G401 (cell line): ENCODE measurements around the gene PSPC1. TPM values are rescaled to one million over a fixed set of nuclear protein-coding genes. Genes with fewer than 3 reads are reported as not detected.

ENCODE experiments used
- DNase-seq: peaks from one replicate; pipeline ENCODE4 v3.0.0-alpha.2; 2015; ENCODE audit warnings: low spot score
- in situ Hi-C: cut with HindIII; loops from 2 replicates; pipeline ENCODE4 v1.10.0; 2016; ENCODE audit warnings: low sequenced_read_pairs, mixed read lengths
- total RNA-seq: library from RNA; depleted of rRNA; stranded (reverse); fragments of >200 nt; shearing (Covaris generic); gene quantifications from 2 replicates; pipeline ENCODE4 v1.2.3, GENCODE V29; 2014; rRNA removed

PSPC1 gene
- total RNA-seq, 1 experiment from 2014 or later: 111 TPM

DNA sequence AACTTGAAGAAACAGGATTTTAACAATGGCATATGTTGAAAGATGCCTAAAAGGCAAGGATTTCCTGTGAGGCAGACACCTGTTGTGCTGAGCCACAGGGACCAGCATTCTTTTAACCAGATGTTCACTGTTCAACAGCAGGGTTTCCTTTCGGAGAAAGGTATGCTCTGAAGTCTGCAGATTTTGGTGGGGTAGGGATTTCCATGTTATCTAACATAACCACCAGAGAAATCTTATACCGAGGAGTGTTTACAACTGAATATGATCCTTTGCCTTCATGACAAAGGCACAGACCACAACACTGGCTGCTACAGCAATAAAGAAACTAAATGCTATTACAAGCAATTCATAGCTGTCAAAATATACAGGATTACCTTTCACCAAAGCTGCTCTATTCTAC lies 101.2 kb downstream of the PSPC1 start:
- in situ Hi-C loops: no loop called here

DNA sequence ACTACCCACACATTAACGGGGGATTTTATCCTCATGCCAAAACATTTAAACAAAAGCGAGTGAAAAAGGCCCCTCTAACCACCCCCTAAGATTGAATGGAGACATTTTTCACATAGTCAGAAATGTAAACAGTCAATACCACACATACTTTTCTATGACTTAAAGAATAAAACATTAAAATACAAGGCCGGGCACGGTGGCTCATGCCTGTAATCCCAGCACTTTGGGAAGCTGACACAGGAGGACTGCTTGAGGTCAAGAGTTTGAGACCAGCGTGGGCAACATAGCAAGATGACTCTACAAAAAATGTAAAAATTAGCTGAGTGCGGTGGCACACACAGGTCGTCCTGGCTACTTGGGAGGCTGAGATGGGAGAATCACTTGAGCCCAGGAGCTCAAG lies 102.0 kb downstream of the PSPC1 start:
- in situ Hi-C loops: no loop called here

More for the DNA sequence above, 101.2 kb downstream of the PSPC1 start:
- DNase-seq: no peak

DNA sequence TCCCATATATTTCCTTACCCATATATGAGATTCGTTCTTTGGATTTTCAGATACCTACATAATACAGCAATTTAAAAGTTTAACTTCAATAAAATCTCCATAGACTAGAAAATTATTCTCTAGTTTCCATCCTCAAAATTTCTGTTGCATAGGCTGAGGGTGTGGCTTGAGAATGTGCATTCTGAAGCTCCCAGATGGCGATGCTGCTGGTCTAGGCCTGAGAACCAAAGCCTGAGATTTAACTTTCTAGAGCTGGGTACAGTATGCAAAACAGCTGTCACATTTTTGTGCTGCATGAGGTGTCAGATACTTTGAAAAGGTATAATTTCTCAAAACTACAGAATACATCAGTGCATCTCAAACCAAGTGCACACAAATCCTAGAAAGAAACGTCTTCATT lies 106.6 kb downstream of the PSPC1 start:
- in situ Hi-C loops: no loop called here
- no peak for DNase-seq

More for the DNA sequence above, 102.0 kb downstream of the PSPC1 start:
- no peak for DNase-seq

DNA sequence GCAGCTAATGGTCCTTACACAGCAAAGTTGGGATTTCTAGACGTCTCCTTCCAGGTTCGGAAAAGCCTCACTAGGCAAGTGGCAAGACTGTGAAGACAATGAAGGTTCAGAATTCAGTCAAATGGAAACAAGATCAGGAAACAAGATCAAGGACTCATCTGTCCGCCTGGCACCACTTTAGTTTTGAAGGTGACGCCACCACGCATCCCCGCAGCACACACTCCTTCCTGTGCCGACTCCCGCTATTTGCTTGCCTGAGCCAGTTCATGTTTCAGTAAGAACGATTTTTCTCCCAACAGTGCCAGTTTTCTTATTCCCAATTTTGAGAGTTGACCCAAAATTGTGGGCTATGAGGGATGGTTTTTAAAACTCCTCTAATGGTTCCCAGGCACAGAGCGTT lies 107.8 kb downstream of the PSPC1 start:
- in situ Hi-C loops: no loop called here
- no peak for DNase-seq

DNA sequence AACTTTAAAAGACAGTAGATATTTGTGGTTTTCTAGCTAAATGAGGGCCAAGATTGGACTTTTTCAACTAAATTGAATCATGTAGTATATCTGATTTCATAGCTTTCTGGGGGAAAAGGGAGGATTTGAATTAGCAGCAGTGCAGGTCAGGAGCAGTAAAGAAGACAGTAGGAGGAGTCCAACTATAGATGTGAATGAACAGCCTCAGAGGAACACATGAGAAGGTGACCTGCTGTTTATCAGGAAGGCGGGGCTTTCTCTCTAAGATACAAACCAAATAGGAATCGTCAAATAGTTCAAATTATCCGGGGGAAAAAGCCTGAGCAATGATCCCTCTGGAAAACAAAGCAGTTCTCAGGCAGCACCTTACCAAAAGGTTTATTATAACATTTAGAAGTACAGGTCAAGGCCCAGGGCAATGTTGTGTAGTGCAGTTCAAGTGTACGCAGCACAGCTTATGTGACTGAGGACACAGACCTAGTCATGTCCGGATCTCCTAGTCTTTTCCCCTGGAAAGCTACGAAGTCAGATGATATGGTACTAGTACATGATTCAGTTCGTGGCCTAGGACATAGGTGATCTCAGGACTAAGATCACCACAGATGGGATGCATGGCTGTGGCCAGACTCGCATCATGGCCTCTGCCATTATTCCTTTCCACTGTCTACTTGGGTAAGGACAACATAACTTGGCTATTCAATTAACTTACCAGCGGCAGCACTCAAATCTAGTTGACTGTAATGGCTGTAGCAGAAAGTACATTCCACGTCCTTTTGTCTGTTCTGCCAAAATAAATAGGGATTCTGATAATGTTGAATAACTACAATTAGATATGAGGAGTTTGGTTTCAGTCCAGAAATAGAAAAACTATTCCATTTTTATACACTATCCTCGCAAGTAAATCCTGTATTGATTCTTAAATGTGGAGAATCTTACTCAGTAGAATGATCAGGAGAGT lies 109.0 kb downstream of the PSPC1 start:
- in situ Hi-C loops: no loop called here
- no peak for DNase-seq

DNA sequence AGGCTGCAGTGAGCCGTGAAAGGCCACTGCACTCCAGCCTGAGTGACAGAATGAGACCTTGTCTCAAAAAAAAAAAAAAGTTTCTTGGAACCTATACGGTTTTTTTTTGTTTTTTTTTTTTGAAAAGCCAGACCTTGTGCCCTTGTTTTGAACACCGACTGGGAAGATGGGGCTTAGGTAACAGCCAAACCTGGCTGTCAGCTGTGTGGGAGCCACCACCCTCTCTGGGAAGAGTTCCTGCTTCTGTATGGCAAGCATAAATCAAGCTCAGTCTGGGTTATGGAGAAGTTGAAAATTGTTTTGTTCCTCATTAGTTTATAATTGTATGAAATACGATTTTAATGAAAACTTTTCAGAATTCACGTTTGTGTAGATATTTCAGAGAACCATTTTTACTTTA lies 109.8 kb downstream of the PSPC1 start:
- DNase-seq: no peak
- in situ Hi-C loops: no loop called here

DNA sequence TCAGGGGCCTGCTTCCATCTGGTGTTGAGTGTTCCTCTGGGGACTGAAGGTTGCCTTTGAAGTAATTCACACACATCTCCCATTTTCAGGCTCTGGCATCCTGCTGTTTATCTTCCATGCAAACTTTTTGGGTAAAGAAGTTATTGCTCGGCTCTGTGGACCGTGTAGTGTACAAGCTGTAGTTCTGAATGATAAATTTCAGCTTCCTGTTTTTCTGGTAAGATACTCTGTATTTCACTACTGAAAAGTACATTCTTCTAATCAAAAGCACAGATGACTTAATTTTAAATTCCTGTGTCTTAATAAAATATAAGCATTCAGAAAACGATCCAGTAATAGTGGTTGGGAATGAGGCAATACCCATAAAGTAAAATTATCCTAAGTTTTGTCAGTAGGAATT lies 112.6 kb downstream of the PSPC1 start:
- in situ Hi-C loops: no loop called here
- DNase-seq: no peak

DNA sequence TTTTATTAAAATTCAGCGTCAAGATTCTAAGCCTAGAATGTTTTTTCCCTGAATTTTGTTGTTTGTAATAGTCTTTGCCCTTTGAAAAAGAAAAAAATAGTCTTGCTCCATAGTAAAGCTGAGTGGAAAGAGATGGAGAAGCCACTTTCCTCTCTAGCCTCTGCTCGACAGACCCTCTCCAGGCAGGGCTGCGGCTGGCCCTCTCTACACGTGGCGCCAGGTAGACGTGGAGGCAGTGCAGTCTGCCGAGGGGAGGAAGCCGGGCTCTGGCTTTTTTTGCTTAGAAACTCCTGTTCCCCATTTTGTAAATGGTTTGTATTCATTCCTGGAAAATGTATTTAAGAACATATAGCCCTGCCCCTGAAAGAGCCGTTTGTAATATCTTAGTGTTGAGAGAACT lies 114.0 kb downstream of the PSPC1 start:
- no peak for DNase-seq
- in situ Hi-C loops: no loop called here

DNA sequence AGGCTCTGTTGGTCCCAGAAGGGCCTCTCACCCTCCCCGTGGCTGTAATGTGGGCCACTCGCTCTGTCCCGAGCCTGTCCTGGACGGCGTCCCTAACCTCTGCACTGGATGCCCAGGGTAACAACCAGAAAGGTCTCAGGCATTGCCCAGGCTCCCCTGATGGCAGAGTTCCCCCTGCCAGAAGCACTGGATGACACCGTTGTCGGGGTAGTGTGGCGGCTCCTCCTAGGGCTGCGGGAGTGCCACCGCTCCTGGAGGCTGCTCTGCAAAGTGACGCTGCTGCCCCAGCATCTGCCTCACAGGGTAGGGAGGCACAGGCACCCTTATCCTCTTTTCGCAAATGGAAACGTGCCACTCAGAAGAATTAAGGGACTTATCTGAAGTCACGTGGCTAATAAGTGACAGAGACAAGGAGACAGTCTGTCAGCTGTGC lies 117.3 kb downstream of the PSPC1 start:
- in situ Hi-C loops: no loop called here
- no peak for DNase-seq

DNA sequence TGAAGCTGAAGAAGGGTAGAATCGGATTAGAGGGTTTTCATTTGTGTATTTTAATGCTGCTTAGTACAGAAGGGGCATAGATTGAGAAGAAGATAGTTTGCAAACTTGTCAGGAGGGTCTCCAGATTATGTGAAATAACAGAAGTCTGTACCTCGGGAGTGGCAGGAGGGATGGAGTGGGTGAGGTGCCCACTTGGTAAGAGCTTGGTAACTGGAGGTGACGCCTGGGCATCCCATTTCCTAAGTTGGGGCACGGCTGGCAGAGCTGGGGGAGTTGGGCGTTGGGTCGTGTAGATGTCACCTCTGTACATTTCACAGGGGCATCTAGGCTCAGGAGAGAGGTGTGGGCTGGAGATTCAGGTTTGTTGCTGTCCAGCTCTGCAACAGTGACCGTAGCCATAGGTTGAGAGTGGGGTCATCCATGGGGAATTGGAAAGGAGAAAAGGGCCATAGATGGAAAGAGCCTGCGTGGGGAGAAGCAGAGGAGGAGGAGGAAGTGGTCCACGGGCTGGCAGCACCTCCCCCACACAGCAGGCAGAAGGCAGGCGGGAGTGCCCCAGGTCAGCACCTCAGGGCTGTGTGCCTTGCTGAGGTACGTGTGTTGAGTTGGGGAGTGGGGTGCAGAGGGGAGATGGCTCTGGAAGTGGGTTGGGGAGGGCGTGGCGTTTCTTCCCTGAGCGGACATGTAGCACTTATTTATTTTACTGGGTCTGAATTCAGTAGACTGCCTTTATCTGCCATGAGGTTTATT lies 118.1 kb downstream of the PSPC1 start:
- DNase-seq: no peak
- in situ Hi-C loops: no loop called here

DNA sequence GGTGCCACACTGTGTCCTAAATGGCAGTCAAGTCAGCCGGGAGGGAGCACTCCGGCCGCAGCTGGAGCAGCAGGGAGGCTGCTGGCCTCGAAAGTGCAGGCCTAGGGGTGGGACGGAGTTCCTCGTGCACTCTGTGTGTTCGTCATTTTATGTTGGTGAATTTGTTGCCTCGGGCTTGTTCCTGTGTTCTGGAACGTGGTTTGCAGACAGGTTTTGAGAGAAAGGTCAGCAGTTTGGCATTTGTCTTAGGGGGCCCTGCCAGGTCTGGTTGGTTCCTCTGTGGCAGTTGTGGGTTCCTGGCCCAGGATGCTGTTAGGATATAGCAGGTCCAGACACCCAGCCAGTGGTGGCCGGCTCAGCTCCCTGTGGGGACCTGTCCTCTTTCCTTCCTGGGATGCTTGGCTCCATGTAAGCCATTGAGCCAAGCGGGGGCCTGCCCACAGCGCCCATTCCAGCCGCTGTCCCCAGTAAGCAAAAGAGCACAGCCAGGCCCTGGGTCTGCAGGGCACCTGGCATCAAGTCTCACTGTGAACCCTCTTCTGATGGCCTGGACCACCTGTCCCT lies 119.2 kb downstream of the PSPC1 start:
- in situ Hi-C loops: no loop called here

DNA sequence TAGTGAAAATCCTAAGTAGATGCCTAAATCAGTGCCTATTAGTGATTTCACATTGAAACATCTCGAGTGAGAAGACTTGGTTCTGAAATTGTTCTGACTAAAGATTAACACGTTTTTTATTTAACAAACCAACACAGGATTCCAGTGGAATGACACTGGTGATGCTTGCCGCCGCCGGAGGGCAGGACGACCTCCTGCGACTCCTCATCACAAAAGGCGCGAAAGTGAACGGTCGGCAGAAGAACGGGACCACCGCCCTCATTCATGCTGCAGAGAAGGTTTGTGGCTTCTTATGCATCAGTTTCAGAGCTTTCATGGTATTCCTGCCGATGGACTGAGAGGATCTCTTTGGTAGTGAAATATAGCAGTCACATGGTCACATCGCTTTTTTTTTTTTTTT lies 121.2 kb downstream of the PSPC1 start:
- no peak for DNase-seq
- in situ Hi-C loops: no loop called here

More for the DNA sequence above, 119.2 kb downstream of the PSPC1 start:
- no peak for DNase-seq

DNA sequence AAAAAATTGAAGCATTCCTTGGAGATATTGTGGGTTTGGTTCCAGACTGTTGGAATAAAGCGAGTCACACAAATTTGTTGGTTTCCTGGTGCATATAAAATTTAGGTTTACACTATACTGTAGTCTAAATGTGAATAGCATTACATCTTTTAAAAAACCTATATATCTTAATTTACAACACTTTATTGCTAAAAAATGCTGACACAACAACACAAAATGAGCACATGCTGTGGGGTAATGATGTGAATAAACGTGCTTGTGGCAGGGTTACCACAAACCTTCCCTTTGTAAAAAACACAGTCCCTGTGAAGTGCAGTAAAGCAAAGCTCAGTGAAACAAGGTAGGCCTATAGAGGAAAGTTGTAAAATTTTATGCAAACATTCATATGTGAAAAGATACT lies 121.6 kb downstream of the PSPC1 start:
- in situ Hi-C loops: no loop called here
- DNase-seq: no peak

DNA sequence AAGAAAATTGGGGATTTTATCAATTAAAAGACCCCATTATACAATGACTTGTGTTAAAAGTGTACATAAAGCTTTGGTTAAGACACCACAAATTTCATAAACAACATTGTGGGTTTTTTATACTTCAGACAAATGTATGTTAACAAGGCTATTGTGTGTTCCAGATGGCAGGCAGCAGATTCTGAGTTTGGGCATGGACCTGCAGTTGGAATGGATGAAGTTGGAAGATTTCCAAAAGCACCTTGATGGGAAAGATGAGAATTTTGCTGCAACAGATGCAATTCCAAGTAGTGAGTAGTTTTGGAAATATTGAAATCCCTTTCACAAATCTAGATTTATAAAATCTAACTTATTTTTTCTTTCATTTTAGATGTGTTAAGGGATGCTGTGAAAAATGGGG lies 123.9 kb downstream of the PSPC1 start:
- in situ Hi-C loops: no loop called here
- peak; percentile 73 for DNase-seq

DNA sequence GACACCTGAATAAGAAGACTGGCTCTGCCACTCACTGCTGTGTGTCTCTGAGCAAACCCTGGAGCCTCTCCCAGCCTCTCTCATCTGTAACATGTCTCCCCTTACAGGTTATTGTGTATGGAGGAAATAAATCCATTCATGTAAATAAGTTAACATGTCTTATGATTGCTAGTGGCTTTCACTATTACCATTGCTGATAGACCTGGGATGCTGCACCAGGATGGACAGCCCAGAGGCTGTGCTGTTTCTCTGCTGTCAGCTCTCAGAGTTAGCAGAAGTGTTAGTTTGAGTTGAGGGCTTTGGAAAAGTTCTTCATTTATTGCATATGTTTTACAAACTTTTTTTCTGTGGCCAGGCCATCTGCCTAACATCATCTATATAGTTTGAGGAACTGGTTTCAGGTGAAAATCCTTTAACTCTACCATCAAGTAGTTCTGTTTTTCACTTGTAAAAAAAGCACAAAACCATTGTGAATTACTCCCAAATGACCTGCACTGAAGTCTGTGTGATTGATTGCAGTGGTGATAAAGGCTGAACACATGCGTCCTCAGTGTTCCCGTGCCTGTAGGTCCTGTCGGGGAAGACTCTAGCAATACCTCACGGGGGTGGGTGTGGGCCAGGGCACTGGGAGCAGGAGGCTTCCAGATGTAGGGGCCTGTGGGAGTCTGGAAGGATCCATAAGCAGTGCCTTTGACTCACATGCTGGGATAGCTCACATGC lies 124.7 kb downstream of the PSPC1 start:
- in situ Hi-C loops: no loop called here
- DNase-seq: no peak

Other genes with a start within 250 kb of the PSPC1 start
- not detected in 2 replicates for gene TPTE2, start 221.4 kb downstream of the PSPC1 start, total RNA-seq
- 5.4 and 9.2 TPM in 2 replicates for gene MPHOSPH8, start 149.3 kb downstream of the PSPC1 start, total RNA-seq
- gene ZMYM5, start 80.7 kb upstream of the PSPC1 start, total RNA-seq: 13.2 and 15.5 TPM in 2 replicates
- gene ZMYM2, start 175.8 kb upstream of the PSPC1 start, total RNA-seq: 60.2 and 86.6 TPM in 2 replicates